ENCODE data around the gene SERPINA4.
A peak's percentile ranks its signal among the peaks of the same experiment; 100 is the strongest.
"Not testable (repeated sequence)": the region's sequence is repeated elsewhere in the genome, so short reads cannot be mapped to it uniquely, and the experiment has no call there.

The SERPINA4 gene

DNA sequence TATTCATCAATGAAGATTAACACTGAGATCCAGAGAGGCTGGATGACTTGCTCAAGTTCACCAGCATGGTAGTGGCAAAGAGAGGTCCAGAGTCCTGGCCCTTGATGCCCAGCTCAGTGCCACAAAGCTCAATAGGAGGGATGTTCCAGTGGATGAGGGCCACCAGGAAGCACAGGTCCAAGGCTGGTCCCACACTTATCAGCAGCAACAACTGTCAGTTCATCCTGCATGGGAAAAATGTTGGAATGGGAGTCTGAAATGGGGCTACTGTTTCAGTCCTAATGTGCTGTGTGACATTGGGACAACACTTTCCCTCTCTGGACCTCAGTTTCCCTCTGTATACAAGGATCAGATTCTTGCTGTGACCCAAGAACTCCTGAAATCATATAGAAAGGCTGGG, 31.2 kb downstream of the SERPINA4 start:
- DNase-seq (ENCODE audit: low read depth, low spot score), result no peak

DNA sequence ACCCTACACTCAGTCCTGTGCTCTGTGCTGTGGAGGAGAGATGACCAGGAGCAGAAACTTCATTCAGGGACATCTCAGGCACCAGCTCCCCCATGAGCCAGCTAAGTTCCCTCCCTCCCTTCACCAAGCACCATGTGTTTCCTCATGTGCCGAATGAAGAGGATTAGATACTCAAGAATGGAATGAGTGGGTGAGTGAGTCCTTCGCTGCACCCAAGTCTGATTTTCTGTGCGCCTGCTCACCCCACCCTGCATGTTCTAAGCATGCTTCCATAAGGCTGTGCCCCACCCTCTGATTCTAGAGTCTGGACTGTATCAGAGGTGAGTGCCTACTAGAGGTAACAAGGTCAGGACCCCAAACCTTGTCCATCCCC, 32.1 kb downstream of the SERPINA4 start:
- no peak for DNase-seq (ENCODE audit: low read depth, low spot score)

DNA sequence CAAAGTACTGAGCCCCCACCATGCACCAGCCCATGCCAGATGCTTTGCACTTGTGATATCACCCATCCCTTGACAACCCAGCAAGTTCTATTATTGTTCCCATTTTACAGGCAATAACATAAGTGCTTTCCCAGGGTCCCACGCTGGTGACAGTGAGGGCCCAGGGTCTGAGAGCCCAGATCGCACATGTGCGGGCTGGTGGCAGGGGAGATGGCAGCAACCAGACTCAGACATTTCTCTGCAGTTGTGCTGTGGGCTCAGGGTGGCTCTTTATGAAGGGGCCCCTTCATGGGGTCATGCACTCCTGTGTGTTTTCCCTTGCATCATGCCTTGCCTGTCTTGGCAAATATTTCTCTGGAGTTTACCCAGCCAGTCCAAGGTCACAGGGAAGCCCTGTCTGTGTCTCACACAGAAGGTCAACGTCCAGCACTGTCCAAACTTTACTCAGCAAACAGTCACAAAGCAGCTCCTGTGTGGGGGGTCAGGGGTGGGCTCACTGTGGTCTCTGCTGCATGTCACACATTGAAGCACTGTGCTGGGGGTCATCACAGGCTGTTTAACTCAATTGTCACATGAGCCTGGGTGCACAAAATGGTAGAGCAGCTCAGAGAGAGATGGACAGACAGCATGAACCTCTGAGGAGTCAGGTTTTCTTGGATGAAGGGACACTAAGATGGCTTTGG, 32.6 kb downstream of the SERPINA4 start:
- DNase-seq (ENCODE audit: low read depth, low spot score), result no peak

DNA sequence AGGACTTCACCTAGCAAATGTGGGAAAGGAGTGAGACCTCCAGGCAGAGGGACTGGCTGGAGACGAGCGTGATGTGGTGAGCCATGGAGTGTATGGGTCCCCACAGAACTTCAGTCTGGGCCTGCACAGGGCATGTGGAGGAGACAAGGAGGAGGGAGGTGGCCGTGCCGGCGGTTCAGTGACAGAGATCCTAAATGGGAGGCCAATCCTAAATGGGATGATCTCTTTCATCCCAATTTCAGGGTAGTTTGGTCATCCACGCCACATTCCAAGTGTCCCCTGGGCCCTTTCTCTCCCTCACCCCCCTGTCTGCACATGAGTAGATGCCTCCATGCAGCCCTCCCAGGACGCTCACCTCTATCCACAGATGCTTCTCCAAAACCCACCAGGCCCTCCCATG, 33.2 kb downstream of the SERPINA4 start:
- no peak for DNase-seq (ENCODE audit: low read depth, low spot score)

DNA sequence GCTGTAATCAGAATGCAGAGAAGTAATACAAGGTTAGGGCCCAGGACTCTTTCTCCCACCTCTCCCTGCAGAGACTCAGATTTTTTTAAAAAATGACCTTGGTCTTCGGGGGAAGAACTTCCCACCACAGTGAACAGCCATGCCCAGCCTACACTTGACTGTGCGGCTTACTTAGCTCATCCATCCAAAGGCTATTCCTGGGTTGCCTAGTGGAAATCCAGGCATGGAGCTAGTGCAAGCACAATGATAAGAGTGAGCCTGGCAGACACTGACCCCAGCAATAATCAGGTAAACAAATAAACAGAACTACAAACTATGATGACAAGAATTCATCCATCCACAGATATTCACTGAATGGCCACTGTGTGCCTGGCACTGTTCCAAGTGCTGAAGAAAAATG, 34.7 kb downstream of the SERPINA4 start:
- DNase-seq (ENCODE audit: low read depth, low spot score), result no peak

DNA sequence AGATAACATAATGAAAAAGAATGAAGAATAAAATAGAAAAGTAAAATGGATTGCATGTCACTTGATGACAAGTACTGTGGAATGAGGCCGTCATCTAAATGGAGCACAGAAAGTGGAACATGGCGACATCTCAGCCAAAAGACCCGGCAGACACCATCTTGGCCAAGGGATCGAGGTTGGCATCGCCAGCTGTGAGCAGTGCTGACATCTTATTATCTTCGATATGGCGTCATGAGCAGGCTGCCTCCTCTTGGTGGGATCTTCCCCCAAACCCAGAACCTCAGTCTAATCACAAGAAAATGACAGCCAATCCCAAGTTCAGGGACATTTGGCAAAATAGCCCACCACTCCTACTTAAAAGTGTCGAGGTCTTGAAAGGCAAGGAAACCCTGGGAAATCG, 35.1 kb downstream of the SERPINA4 start:
- DNase-seq (ENCODE audit: low read depth, low spot score), result no peak

DNA sequence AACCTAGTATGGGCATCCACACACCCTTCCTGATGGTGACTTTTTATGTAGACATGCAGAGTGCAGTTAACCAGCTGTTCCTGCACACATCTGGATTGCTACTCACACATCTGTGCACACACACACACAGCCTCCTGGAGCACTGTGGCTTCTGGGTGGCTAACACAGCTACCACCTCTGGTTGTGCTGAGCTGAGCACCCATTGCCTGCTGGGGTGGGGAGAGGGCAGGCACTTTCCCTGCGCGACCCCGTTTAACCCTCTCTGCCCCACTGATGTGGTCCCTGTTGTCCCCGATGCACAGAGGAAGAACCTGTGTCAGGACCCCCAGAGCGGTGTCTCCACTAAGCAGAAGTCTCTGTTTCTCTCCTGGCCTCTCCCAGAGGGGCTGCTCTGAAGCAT, 36.5 kb downstream of the SERPINA4 start:
- DNase-seq (ENCODE audit: low read depth, low spot score), result no peak

DNA sequence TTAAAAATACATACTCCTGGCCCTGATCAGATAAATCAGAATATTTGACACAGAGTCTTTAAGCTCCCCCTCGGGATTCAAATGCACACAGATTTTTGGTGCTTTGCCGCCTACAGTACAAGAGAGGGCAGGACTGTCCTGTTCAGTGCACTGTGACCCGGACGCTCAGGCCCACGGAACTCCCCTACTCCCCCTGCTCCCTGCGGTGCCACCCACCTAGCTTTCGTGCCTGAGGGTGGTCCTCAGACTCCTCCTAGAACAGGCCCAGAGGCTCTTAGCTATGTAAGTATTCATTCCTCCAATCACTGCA, 37.2 kb downstream of the SERPINA4 start:
- no peak for DNase-seq (ENCODE audit: low read depth, low spot score)

DNA sequence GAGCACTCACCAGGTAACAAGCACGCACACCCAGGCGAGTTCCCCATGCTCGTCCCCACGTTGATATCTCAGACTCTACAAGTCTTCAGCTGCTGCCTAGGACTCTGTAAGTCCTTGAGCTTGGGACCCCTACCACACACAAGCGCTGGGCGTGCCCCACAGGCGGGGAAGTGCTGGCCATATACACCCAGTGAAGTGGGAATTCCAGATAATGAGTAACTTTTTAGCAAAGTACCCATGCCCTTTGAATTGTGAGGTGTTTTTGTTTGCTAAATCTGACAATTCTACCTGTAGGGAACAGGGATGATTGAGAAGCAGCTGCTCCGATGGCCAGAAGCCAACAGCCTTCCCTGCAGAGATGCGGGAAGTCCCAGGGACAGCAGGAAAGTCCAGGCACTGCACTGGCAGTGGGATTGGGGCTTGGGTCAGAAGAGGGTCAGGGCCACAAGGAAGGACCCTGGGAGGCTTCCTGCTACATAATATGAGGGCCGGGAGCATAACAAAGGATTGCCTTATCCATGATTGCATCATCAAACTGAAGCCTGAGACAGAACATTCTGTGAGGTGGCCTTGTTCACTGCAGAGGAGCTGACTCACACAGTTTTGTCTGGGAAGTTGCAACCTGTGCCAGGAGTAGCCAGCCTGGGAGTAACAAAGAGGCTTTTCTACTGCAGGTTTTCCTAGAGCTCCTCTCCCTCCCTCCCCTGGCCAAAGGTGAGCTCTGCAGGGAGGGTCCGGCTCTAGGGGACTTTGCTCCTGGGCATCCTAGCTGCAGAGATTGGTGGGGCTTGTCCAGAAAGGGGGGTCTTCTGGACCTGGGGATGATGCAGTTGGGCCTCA, 37.8 kb downstream of the SERPINA4 start:
- peak; percentile 97 for DNase-seq (ENCODE audit: low read depth, low spot score)

DNA sequence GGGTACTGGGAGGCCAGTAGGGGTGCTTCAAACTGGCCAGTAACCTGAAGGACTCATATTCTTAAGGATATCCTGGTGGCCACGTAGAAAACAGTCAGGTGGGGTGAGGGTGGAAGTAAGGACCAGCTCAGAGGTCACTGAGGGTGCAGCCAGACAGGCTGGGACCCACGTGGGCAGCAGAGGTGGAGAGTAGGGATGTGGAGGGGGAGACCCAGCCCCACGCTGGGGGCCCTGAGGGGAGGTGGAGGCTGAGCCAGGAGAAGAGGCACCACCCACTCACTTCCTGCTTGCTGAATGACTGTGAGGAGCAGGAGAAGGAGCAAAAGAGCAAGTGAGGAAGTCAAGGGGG, 38.4 kb downstream of the SERPINA4 start:
- DNase-seq (ENCODE audit: low read depth, low spot score), result no peak

DNA sequence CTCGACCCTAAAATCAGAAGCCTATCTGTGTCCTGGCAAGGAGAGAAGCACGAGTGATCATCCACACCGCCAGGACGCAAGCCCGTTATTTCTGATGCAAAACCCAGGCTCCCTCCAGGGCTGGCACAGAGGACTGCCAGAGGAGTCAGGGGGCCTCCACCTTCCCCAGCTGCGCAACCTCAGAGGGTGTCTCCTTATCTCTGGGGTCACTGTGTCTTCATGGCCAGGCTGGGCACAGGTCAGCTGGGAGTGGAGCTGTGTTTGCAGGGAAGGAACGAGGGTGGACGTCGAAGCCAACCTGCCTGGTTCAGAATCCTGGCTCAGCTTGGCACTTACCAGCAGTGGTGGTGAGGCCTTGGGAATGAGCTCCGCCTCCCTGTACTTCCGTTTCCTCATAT, 38.9 kb downstream of the SERPINA4 start:
- no peak for DNase-seq (ENCODE audit: low read depth, low spot score)

DNA sequence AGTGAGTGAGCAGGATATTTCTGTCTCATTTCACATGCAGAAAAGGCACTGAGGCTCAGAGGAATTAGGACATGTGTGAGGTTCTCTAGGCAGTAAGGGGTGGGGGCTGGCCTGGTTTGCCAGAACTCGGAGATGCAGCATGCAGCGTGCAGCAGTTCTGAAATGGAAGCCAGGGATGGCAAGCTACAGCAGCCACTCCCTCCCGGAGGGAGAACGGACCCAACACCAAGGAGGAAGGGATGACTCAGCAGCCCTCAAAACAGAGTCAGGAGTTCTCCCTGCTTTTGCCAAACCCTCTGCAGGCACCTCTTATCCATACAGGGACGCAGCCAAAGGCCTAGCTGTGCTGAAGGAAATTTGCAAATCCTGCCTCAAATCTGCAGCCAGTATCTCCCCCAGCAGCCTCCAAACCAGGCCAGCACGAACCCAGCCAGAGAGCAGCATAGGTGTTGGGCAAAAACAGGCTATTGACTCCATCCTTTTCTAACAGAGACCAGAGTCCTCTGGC, 40.7 kb downstream of the SERPINA4 start:
- peak; percentile 94 for DNase-seq (ENCODE audit: low read depth, low spot score)

DNA sequence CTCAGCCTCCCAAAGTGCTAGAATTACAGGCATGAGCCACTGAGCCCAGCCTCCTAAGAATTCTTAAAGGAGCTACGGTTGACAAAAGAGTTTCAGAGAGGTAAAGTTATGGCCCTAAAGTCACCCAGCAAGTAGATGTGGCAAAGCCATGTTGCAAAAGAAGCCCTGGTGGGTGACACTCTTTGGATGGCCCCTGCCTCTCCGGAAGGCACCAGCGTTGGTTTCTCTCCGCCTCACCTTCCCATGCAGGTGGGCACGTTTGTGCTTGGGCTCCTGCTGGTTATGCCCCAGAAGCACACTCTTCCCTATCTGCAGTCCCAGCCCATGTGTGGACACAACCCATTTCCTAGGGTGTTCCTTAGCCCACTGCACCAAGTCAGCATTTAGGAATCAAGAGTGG, 41.5 kb downstream of the SERPINA4 start:
- DNase-seq (ENCODE audit: low read depth, low spot score), result no peak

DNA sequence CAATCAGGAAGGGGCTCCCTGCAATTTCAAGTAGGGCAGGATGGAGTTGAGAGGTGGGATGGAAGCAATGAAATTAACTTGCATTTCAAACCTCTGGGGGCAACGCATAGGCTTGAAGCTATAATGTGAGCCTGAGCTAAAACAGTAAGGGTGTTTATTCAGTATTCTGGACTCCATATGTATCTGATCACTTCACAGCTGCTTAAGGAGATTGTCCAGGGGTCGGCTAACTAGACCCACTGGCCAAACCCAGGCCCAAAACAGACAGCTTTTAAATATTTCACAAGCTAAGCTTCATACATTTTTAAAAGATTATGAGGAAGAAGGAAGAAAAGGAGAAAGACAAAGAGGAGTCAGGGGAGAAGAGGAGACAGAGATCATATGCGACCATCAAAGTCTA, 44.1 kb downstream of the SERPINA4 start:
- DNase-seq (ENCODE audit: low read depth, low spot score), result no peak

DNA sequence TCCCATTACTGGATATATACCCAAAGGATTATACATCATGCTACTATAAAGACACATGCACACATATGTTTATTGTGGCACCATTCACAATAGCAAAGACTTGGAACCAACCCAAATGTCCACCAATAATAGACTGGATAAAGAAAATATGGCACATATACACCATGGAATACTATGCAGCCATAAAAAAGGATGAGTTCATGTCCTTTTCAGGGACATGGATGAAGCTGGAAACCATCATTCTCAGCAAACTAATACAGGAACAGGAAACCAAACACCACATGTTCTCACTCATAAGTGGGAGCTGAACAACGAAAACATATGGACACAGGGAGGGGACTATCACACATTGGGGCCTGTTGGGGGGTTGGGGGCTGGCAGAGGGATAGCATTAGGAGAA, 47.7 kb downstream of the SERPINA4 start:
- not testable (repeated sequence) for DNase-seq (ENCODE audit: low read depth, low spot score)

DNA sequence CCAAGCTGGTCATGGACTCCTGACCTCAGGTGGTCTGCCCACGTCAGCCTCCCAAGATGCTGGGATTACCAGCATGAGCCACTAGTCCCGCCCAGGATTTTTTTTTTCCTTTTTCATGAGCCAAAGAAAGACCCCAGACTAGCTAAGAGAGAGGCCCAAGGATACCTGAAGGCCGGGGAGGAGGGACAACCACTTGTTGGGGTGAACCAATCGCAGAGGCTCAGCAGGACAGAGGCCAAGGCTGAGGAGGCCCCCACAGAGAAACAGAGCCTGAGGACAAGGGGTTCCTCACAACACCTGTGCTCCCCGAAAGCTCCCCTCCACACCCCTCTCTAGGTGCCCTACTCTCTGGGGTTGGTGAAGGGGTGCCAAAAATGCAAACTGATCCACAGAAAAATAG, 49.9 kb downstream of the SERPINA4 start:
- no peak for DNase-seq (ENCODE audit: low read depth, low spot score)

DNA sequence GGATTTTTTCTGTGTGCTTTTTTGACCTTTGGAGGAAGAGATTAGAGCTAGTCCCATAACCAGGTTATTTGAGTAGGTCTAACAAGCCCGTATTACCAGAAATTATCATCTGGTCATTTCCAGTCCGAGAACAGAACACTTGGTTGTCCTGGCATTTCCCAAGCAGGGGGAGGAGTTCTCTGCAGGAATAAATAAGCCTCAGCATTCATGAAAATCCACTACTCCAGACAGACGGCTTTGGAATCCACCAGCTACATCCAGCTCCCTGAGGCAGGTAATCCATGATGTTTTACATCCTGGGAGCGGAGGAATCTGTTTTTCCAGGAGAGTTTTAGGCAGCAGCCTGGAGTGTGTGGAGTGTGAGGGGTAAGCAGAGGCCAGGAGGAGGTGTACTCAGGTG, 50.9 kb downstream of the SERPINA4 start, which contains the start of gene SERPINA3:
Gene SERPINA3, plus strand, starts transcription at position 218 of the 400 bp plus-strand sequence. CDS start 2,051 bp downstream, outside the sequence.
- DNase-seq (ENCODE audit: low read depth, low spot score), result peak; percentile 55

DNA sequence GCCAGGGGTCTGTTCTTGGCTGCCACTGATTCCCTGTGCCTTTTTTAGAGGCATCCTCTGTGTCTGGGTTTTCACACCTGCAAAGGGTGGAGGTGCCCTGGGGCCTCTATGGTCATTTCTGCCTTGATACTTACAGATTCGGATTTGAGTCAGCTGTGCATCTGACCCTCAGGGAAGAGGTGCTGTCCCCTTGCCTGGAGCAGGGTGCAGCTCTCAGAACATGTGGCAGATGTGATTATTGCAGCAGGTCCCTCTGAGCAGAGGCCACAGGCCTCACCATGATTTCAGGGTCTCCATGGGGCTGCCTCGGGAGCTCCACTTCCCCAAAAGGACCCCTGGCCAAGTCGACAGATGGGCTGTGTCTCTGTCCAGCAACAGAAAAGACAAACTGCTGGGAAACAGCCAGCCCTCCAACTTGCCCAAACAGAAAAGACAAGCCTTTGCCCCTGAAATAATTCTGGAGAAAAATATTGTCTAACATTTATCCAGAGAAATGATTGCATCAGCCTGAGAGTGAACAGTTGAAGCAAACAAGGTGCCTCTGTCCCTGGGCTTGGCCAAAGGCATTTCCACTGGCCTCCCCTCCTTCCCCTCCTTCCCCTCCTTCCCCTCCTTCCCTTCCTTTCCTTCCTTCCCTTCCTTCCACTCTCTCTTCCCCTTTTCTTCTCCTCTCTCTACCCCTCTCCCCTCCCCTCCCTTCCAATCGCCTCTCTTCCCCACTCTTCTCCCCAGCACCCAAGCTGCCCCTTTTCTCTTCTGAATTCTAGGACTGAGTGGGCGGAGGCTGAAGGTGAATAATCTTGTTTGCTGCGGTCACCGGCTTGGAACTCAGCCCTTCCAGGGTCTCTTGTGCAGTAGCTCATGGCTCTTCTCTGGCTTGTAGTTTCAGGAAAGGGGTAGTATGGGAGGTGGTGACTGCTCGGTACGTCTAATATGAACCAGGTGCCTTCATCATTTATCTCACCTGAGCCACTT, 51.6 kb downstream of the SERPINA4 start:
- DNase-seq (ENCODE audit: low read depth, low spot score), result peak; percentile 22

DNA sequence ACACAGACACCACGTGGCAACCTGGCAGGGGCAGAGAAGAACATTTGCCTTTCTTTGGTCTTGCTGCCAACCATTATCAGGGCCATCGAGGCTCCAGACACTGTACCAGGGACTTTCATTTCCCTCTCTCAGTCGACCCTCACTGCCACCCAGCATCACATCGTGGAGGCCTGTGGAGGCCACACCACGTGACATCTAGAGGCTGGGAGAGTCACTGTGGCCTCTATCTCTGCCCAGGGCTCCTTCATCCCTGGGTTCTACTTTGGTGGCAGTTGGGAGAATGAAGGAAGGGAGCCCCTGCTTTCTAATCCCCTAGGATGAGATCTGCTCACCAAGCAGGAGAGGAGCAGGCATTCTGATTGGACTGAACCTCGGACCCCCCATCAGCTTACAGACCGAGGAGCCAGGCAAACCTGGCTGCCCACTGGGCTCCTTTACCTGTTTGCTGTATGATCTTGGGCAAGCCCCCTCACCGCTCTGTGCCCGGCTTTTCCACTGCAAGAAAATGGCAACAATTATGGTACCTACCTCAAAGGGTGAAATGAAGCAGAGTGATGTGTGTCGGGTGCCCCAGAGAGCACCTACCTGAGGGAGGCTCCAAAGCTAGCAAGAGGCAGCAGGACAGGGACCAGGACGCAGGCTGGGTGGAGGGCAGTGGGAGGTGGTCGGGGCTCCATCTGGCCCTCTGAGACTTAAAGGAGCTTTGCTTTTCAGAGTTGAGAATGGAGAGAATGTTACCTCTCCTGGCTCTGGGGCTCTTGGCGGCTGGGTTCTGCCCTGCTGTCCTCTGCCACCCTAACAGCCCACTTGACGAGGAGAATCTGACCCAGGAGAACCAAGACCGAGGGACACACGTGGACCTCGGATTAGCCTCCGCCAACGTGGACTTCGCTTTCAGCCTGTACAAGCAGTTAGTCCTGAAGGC, 52.7 kb downstream of the SERPINA4 start:
- DNase-seq (ENCODE audit: low read depth, low spot score), result no peak

DNA sequence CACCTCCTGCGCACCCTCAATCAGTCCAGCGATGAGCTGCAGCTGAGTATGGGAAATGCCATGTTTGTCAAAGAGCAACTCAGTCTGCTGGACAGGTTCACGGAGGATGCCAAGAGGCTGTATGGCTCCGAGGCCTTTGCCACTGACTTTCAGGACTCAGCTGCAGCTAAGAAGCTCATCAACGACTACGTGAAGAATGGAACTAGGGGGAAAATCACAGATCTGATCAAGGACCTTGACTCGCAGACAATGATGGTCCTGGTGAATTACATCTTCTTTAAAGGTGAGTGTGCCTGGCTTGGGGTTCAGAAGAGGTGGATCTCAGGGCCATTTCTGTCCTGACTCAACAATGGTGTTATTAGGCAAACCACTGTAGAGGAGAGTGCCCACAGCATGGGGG, 53.6 kb downstream of the SERPINA4 start:
- DNase-seq (ENCODE audit: low read depth, low spot score), result no peak

DNA sequence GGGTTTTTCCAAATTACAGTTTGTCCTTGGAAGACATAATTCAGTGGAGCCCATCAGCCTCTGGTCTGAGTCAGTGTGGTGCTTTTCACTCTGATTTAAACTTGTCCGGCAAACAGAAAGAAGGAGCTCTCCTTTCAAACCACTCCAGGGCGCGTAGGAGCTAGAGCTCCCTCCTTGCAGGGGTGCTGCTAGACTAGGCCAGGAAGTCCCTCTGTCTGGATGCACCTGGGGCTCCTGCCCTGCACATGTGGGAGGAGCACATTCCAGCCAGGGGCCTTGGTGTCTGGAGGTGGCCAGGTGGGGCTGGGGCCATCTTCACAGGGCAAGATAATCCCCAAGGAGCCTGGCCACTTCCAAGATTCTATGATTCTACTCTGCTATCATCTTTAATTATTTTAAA, 54.0 kb downstream of the SERPINA4 start:
- no peak for DNase-seq (ENCODE audit: low read depth, low spot score)

All from astrocyte of the hippocampus (primary cell).